Measurements from ENCODE around the gene PEX12.
A peak's percentile ranks its signal among the peaks of the same experiment; 100 is the strongest.
"Not testable (repeated sequence)": the region's sequence is repeated elsewhere in the genome, so short reads cannot be mapped to it uniquely, and the experiment has no call there.

Gene PEX12

GRCh38 chr17:35584061-35584460 lies 5.7 kb upstream of the PEX12 start:
- TF ChIP-seq CTCF (conservative IDR thresholded peaks at IDR 0.05; ENCODE audit: control insufficient read depth, insufficient read depth, low read depth, low read length) = no peak
- H3K4me3 ChIP-seq (ENCODE audit: control insufficient read depth, low read depth, low read length) = no peak overlapping the region
- no peak for DNase-seq (ENCODE audit: low read depth)

- peak overlapping the region; percentile 91 for H3K4me3 ChIP-seq (ENCODE audit: control insufficient read depth, low read depth, low read length)
- no peak for DNase-seq (ENCODE audit: low read depth)
- no peak for TF ChIP-seq CTCF (conservative IDR thresholded peaks at IDR 0.05; ENCODE audit: control insufficient read depth, insufficient read depth, low read depth, low read length)
These were observed 610 bp upstream of the PEX12 start for GRCh38 chr17:35578929-35579432.

GRCh38 chr17:35577830-35578196 lies 558 bp downstream of the PEX12 start:
- peak; percentile 18 for DNase-seq (ENCODE audit: low read depth)
- no peak for TF ChIP-seq CTCF (conservative IDR thresholded peaks at IDR 0.05; ENCODE audit: control insufficient read depth, insufficient read depth, low read depth, low read length)

GRCh38 chr17:35575759-35576158 lies 2.6 kb downstream of the PEX12 start:
- TF ChIP-seq CTCF (conservative IDR thresholded peaks at IDR 0.05; ENCODE audit: control insufficient read depth, insufficient read depth, low read depth, low read length) = no peak
- H3K4me3 ChIP-seq (ENCODE audit: control insufficient read depth, low read depth, low read length) = no peak overlapping the region
- no peak for DNase-seq (ENCODE audit: low read depth)

More at GRCh38 chr17:35577830-35578196, 558 bp downstream of the PEX12 start:
- peak overlapping the region; percentile 91 for H3K4me3 ChIP-seq (ENCODE audit: control insufficient read depth, low read depth, low read length)

GRCh38 chr17:35569405-35569804 lies 9.0 kb downstream of the PEX12 start:
- TF ChIP-seq CTCF (conservative IDR thresholded peaks at IDR 0.05; ENCODE audit: control insufficient read depth, insufficient read depth, low read depth, low read length) = no peak
- no peak for DNase-seq (ENCODE audit: low read depth)
- no peak overlapping the region for H3K4me3 ChIP-seq (ENCODE audit: control insufficient read depth, low read depth, low read length)

GRCh38 chr17:35568561-35568960 lies 9.8 kb downstream of the PEX12 start:
- H3K4me3 ChIP-seq (ENCODE audit: control insufficient read depth, low read depth, low read length) = peak overlapping the region; percentile 99
- peak; percentile 73 for DNase-seq (ENCODE audit: low read depth)
- TF ChIP-seq CTCF (conservative IDR thresholded peaks at IDR 0.05; ENCODE audit: control insufficient read depth, insufficient read depth, low read depth, low read length) = no peak

- DNase-seq (ENCODE audit: low read depth) = no peak
- H3K4me3 ChIP-seq (ENCODE audit: control insufficient read depth, low read depth, low read length) = peak overlapping the region; percentile 99
- no peak for TF ChIP-seq CTCF (conservative IDR thresholded peaks at IDR 0.05; ENCODE audit: control insufficient read depth, insufficient read depth, low read depth, low read length)
These were observed 11.4 kb downstream of the PEX12 start for GRCh38 chr17:35566968-35567367.

GRCh38 chr17:35563181-35563580 lies 15.2 kb downstream of the PEX12 start:
- not testable (repeated sequence) for H3K4me3 ChIP-seq (ENCODE audit: control insufficient read depth, low read depth, low read length); DNase-seq (ENCODE audit: low read depth)
